Uterus (tissue), 4 donors: Measurements from ENCODE around the gene FHOD1. TPM values are rescaled to one million over a fixed set of nuclear protein-coding genes. Genes with fewer than 3 reads are reported as not detected.
A peak's percentile ranks its signal among the peaks of the same experiment; 100 is the strongest.

Source experiments
- DNase-seq, 2 donors: peaks; one replicate each; pipeline ENCODE4 v3.0.0-alpha.2; 2019 to 2020
- H3K27ac ChIP-seq, 2 donors: fragments of 200-600 bp; sonication (generic); 1 replicate in 1 of 2; 2 replicates in 1 of 2; pipeline ENCODE4 v1.5.1; 2016 to 2018
- H3K27me3 ChIP-seq, 2 donors: fragments of 200-600 bp; sonication (generic); one replicate each; pipeline ENCODE4 v1.5.1; 2018 to 2019; ENCODE audit warnings: control low read depth in 1 of 2
- H3K36me3 ChIP-seq, 2 donors: fragments of 200-600 bp; sonication (generic); one replicate each; pipeline ENCODE4 v1.5.1; 2019; ENCODE audit warnings: control low read depth in 1 of 2
- H3K4me1 ChIP-seq, 2 donors: fragments of 200-600 bp; sonication (generic); one replicate each; pipeline ENCODE4 v1.5.1; 2018 to 2019; ENCODE audit warnings: control low read depth in 1 of 2
- H3K4me3 ChIP-seq, 2 donors: fragments of 200-600 bp; sonication (generic); 1 replicate in 1 of 2; 2 replicates in 1 of 2; pipeline ENCODE4 v1.5.1; 2018 to 2019; ENCODE audit warnings: mild to moderate bottlenecking in 1 of 2
- H3K9me3 ChIP-seq, 2 donors: fragments of 200-600 bp; sonication (generic); one replicate each; pipeline ENCODE4 v1.5.1; 2019; ENCODE audit warnings: control low read depth in 1 of 2
- POLR2A ChIP-seq, 2 donors: fragments of 450-650 bp; IDR thresholded peaks; one replicate each; pipeline ENCODE4 v1.6.1; 2016; ENCODE audit warnings: antibody characterized with exemption in 2 of 2, mild to moderate bottlenecking in 1 of 2, moderate library complexity in 1 of 2
- intact Hi-C: fragments of 100-400 bp; cut with DNase I; formaldehyde crosslinking; loops from one replicate; pipeline ENCODE4 v1.15.1; 2023; ENCODE audit warnings: low total_unique reads
- total RNA-seq, 4 donors: library from RNA; depleted of rRNA in 3 of 4; stranded (reverse); fragments of >200 nt in 3 of 4; gene quantifications; one replicate each; pipeline versions ENCODE4 v1.1.0 to v1.2.4, GENCODE V29; 2014 to 2023
- TF ChIP-seq, protein P1 (sequence below), 4 experiments: fragments of 200-600 bp in 2 of 4; fragments of 450-650 bp in 2 of 4; sonication (generic) in 2 of 4; IDR thresholded peaks; one replicate each; pipeline ENCODE4 v1.5.1; 2016 to 2019; ENCODE audit warnings: antibody characterized with exemption in 4 of 4, mild to moderate bottlenecking in 2 of 4, moderate library complexity in 1 of 4
- donor health status: DM: yes; HTN: yes; CAD: no.

FHOD1 gene
- total RNA-seq, 4 donors from 2014 or later, result 2.3 to 37.6 (median 11.8) TPM

DNA sequence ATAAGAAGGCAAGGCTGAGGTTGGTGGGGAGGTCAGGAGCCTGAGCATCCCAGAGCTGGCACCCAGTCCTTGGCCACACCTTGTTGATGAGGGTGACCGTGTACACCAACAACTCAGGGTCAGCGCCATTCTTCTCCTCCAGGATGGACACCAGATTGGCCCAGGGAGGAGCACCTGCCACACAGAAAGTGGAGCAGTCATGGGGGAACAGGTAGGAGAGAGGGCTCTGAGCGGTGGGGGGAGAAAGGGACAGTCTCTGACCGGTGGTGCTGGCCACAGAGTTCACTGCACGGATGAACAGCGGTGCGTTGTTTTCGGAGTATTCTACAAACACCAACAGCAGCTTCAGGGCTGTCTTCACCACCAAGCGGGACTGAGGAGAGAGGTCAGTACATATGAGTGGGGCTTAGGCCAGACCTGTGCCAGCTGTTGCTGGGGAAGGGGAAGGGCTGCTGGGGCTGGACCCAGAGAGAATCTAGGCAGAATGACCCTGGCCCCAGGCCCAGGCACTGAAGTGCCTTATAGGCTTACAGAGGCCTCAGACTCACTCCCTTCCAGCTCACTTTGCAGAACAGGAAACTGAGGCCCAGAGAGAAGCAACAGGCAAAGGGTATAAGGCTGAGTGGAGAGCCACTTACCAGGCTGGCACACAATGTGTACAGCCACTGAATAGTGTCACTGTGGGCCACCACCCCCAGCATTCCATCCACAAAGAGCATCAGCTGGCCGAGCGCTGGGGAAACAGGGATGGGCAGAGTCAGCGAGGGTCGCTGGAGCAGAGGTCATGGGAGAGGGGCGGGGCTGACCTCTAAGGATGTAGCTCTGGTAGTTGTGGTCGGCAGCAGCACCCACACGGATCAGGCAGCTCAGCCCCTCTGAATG, 9.6 kb downstream of the FHOD1 start:
- H3K4me3 ChIP-seq, result no peak overlapping the region
- H3K27ac ChIP-seq, result no peak overlapping the region
- H3K36me3 ChIP-seq, result no peaks in the 10 kb centered on the region
- peaks cover 0 to 6% of the 10 kb centered on the region in 2 donors for H3K4me1 ChIP-seq
- no peak for DNase-seq
- H3K9me3 ChIP-seq, result no peaks in the 10 kb centered on the region
- H3K27me3 ChIP-seq, result no peaks in the 10 kb centered on the region
- intact Hi-C loops, result no loop called here
- TF ChIP-seq, protein P1, sequence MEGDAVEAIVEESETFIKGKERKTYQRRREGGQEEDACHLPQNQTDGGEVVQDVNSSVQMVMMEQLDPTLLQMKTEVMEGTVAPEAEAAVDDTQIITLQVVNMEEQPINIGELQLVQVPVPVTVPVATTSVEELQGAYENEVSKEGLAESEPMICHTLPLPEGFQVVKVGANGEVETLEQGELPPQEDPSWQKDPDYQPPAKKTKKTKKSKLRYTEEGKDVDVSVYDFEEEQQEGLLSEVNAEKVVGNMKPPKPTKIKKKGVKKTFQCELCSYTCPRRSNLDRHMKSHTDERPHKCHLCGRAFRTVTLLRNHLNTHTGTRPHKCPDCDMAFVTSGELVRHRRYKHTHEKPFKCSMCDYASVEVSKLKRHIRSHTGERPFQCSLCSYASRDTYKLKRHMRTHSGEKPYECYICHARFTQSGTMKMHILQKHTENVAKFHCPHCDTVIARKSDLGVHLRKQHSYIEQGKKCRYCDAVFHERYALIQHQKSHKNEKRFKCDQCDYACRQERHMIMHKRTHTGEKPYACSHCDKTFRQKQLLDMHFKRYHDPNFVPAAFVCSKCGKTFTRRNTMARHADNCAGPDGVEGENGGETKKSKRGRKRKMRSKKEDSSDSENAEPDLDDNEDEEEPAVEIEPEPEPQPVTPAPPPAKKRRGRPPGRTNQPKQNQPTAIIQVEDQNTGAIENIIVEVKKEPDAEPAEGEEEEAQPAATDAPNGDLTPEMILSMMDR (IDR thresholded peaks at IDR 0.05), result no peak
- no peak for TF ChIP-seq POLR2A (IDR thresholded peaks at IDR 0.05)

DNA sequence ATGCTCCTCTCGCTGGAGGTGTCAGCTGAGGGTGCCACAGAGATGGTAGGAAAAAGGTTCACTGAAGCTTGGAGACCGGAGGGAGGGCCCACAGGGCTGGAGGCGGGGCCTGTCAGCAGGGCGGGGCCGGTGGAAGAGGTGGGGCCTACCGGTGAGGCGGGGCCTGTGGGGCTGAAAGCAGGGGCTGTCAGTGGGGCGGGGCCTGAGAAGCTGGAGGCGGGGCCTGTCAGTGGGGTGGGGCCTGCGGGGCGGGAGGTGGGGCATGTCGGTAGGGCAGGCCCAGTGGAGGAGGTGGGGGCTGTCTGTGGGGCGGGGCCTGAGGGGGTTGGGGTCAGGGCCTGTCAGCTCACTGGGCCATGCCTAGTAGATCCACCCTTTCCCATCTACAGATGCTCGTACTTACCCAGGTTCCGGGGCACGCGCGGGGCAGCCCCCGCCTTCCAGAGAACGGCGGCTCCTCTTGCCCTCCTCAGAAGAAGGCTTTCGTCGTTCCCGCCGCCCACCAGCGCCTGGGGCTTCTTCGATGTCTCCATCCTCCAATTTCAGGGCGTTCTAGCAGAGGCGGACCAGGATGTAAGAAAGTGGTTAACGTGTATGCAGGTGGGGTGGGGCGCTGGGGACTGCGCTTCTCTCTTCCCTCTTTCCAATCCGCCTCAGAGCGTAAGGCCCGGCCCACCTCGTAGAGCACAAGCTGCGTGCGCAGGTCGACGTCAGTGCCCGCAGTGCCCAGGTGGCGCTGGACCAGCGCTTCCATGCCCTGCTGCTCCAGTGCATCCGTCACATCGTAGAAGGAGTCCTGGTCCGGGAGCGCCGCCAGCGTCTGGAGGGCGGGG, 10.5 kb downstream of the FHOD1 start:
- no peak for TF ChIP-seq POLR2A (IDR thresholded peaks at IDR 0.05)
- TF ChIP-seq, protein P1 (IDR thresholded peaks at IDR 0.05), result no peak
- peak in 1 of 2 donors; percentile 44 for DNase-seq
- Histone ChIP-seq H3K4me1 (peaks cover 0 to 6% of the 10 kb centered on the region in 2 donors), H3K9me3 (no peaks in the 10 kb centered on the region), H3K36me3 (no peaks in the 10 kb centered on the region), H3K27ac (no peak overlapping the region), H3K27me3 (no peaks in the 10 kb centered on the region), H3K4me3 (no peak overlapping the region)
- intact Hi-C loops, result no loop called here

DNA sequence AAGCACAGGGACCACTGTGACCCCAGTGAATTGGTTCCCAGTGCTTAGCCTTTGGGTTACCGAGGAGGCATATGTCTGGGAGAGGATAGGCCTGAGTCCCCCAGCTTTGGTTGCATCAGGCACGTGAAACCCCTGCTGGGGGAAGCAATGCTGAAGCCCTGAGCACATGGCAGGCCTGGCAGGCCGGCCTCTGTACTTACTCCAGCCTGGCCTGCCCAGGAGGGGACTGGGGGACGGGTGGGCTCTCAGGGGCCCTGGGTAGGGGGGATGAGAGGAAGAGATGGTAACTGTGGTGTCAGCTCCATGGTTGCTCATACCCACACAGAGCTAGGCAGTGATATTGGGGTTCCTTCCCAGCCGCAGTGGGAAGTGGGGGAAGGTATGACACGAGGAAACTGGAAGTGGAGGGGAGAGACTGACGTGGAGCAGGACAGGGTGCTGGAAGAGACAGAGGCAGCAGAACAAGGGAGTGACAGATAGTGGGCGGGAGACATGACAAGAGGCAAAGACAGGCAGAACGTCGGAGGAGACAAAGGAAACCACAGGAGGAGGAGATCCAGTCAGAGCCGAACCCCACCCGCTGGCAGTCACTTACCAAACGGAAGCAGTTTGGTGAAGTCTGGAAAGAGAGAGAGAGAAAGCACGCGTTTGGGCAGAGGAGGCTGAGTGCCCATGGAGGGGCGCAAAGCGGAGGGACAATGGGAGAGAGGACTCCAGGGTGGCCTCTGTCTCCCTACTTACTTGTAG, 11.3 kb downstream of the FHOD1 start:
- peaks cover 0 to 6% of the 10 kb centered on the region in 2 donors for H3K4me1 ChIP-seq
- no peaks in the 10 kb centered on the region for H3K27me3 ChIP-seq
- no peak overlapping the region for H3K27ac ChIP-seq
- intact Hi-C loops, result no loop called here
- DNase-seq, result no peak
- H3K36me3 ChIP-seq, result no peaks in the 10 kb centered on the region
- TF ChIP-seq POLR2A (IDR thresholded peaks at IDR 0.05), result no peak
- TF ChIP-seq, protein P1 (IDR thresholded peaks at IDR 0.05), result no peak
- no peaks in the 10 kb centered on the region for H3K9me3 ChIP-seq
- H3K4me3 ChIP-seq, result no peak overlapping the region

DNA sequence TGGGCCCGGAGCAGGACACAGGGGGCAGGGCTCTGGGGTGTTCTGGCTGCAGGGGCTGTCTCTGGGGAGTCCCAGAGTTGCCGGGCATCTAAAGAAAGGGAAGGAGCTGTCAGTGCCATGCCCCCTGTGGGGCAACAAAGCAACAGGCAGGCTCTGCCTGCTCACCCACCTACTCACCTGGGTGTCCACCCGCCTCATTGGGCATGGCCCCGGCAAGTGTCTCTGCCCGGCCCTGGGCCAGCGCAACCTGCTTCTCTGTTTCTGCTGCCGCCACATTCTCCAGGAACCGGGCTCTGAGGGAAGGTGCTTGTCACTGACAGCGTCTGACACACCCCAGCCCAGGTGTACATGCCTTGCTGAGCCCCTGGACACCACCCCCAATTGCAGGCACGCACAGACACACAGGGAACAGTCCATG, 13.1 kb downstream of the FHOD1 start:
- H3K27me3 ChIP-seq, result no peaks in the 10 kb centered on the region
- H3K27ac ChIP-seq, result no peak overlapping the region
- intact Hi-C loops, result no loop called here
- no peak for TF ChIP-seq POLR2A (IDR thresholded peaks at IDR 0.05)
- TF ChIP-seq, protein P1 (IDR thresholded peaks at IDR 0.05), result no peak
- no peaks in the 10 kb centered on the region for H3K9me3 ChIP-seq
- no peak overlapping the region for H3K4me3 ChIP-seq
- no peak for DNase-seq
- no peaks in the 10 kb centered on the region for H3K4me1 ChIP-seq
- no peaks in the 10 kb centered on the region for H3K36me3 ChIP-seq
